GM20000 (cell line): ENCODE data around the gene EXOSC6.
"Not testable (repeated sequence)": the region's sequence is repeated elsewhere in the genome, so short reads cannot be mapped to it uniquely, and the experiment has no call there.

ENCODE experiments used
- DNase-seq: peaks from one replicate; pipeline ENCODE4 v3.0.0; 2012; ENCODE audit warnings: low spot score

Gene EXOSC6

GRCh38 chr16:70198666-70199065, 53.1 kb downstream of the EXOSC6 start:
- not testable (repeated sequence) for DNase-seq

- DNase-seq: not testable (repeated sequence)
Measured at GRCh38 chr16:70198230-70198629, 53.5 kb downstream of the EXOSC6 start.

GRCh38 chr16:70197611-70198010, 54.1 kb downstream of the EXOSC6 start:
- DNase-seq: not testable (repeated sequence)
